Lung (tissue), 12 donors: ENCODE measurements around the gene CHAF1A. TPM values are rescaled to one million over a fixed set of nuclear protein-coding genes. Genes with fewer than 3 reads are reported as not detected.

Experiments used
- ATAC-seq: fragments of 200-7000 bp; cut with Tn5 transposase; one replicate; pipeline ENCODE4 v1.9.1; 2020; ENCODE audit warnings: moderate number of reproducible peaks; ENCODE audit not compliant: insufficient read depth, low FRiP score
- DNase-seq, 3 donors: peaks; one replicate each; pipeline ENCODE4 v3.0.0-alpha.2; 2013 to 2017
- H3K27ac ChIP-seq, 2 donors: one replicate each; pipeline ENCODE4 v1.5.1; 2013; ENCODE audit warnings: mild to moderate bottlenecking in 2 of 2, moderate library complexity in 2 of 2, control low read depth in 1 of 2, inconsistent platforms in 1 of 2, low read depth in 1 of 2, low read length in 1 of 2
- H3K27me3 ChIP-seq, 3 donors: one replicate each; pipeline ENCODE4 v1.5.1; 2013; ENCODE audit warnings: low read length in 2 of 3; ENCODE audit not compliant: control insufficient read depth in 3 of 3, insufficient read depth in 3 of 3
- H3K36me3 ChIP-seq, 4 donors: one replicate each; pipeline ENCODE4 v1.5.1; 2013; ENCODE audit warnings: low read length in 4 of 4, mild to moderate bottlenecking in 1 of 4, moderate library complexity in 1 of 4; ENCODE audit not compliant: control insufficient read depth in 4 of 4, insufficient read depth in 4 of 4
- H3K4me1 ChIP-seq, 5 donors: one replicate each; pipeline ENCODE4 v1.5.1; 2013; ENCODE audit warnings: low read length in 5 of 5, mild to moderate bottlenecking in 2 of 5, moderate library complexity in 1 of 5; ENCODE audit not compliant: control insufficient read depth in 5 of 5, insufficient read depth in 5 of 5
- H3K4me3 ChIP-seq: one replicate; pipeline ENCODE4 v1.5.1; 2013; ENCODE audit warnings: mild to moderate bottlenecking, control low read depth, moderate library complexity
- H3K9ac ChIP-seq, 2 donors: one replicate each; pipeline ENCODE4 v1.5.1; 2013; ENCODE audit warnings: low read length in 2 of 2, control low read depth in 1 of 2; ENCODE audit not compliant: insufficient read depth in 1 of 2
- H3K9me3 ChIP-seq, 4 donors: one replicate each; pipeline ENCODE4 v1.5.1; 2013; ENCODE audit warnings: low read length in 3 of 4, mild to moderate bottlenecking in 1 of 4, moderate library complexity in 1 of 4; ENCODE audit not compliant: control insufficient read depth in 4 of 4, insufficient read depth in 3 of 4
- WGBS, 2 donors: extraction: QIAGEN DNeasy Blood & Tissue Kit; methylation state at CpG; one replicate each; pipeline ENCODE4 v1.1.7; 2013; 5-methylcytosine and 5-hydroxymethylcytosine counted together
- polyA plus RNA-seq, 2 donors: library from polyadenylated mRNA; stranded (reverse); fragments of 200-250 nt; gene quantifications; one replicate each; pipeline ENCODE4 v1.2.1, GENCODE V29; 2013
- total RNA-seq, 2 donors: library from RNA; depleted of rRNA in 1 of 2; stranded (reverse); fragments of >200 nt in 1 of 2; gene quantifications; one replicate each; pipeline ENCODE4 v1.2.1, GENCODE V29; 2014 to 2021
- TF ChIP-seq, protein P1 (sequence below): IDR thresholded peaks from 2 replicates; pipeline ENCODE4 v1.5.1; 2012; ENCODE audit warnings: mild to moderate bottlenecking; ENCODE audit errors: control extremely low read depth, extremely low read depth
- donor health status: control.
- donor health status: control.
- donor health status: Bipolar disorder and iron deficiency.
- donor health status: healthy.
- donor health status: DM: yes; HTN: yes; CAD: no.

The CHAF1A gene
- total and polyA plus RNA-seq, 4 donors, result 6.8 to 16.7 (median 8.7) TPM

DNA sequence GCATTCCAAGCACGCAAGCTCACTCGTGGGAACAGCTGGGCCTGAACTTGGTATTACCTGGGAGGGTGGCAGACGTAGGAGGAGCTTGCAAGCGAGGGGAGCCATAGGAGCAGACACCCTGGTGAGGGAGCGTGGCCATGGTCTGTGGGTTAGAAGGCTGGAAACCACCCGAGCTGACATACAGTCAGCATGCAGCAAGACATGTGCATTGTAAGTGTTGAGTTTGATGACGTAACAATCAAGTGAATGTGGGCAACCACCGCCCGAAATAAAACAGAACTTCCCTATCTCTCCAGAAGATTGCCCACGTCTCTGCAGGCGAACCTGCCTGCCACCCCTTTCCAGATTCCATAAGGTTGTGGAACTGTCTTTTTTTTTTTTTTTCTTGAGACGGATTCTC, 28.3 kb downstream of the CHAF1A start:
- no peak for DNase-seq
- H3K4me3 ChIP-seq, result no peak overlapping the region
- TF ChIP-seq, protein P1, sequence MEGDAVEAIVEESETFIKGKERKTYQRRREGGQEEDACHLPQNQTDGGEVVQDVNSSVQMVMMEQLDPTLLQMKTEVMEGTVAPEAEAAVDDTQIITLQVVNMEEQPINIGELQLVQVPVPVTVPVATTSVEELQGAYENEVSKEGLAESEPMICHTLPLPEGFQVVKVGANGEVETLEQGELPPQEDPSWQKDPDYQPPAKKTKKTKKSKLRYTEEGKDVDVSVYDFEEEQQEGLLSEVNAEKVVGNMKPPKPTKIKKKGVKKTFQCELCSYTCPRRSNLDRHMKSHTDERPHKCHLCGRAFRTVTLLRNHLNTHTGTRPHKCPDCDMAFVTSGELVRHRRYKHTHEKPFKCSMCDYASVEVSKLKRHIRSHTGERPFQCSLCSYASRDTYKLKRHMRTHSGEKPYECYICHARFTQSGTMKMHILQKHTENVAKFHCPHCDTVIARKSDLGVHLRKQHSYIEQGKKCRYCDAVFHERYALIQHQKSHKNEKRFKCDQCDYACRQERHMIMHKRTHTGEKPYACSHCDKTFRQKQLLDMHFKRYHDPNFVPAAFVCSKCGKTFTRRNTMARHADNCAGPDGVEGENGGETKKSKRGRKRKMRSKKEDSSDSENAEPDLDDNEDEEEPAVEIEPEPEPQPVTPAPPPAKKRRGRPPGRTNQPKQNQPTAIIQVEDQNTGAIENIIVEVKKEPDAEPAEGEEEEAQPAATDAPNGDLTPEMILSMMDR, result no peak
- ATAC-seq, result no peak
- H3K36me3 ChIP-seq, result peaks cover 2 to 20% (median 9%) of the 10 kb centered on the region in 4 donors
- no peak overlapping the region for H3K9ac ChIP-seq
- no peaks in the 10 kb centered on the region for H3K27me3 ChIP-seq
- peaks cover 0 to 2% (median 0%) of the 10 kb centered on the region in 4 donors for H3K9me3 ChIP-seq
- WGBS, 2 donors, result 41 to 74% methylated on average over 12 of the region's 12 CpGs
- H3K4me1 ChIP-seq, result peaks cover 0 to 28% (median 13%) of the 10 kb centered on the region in 5 donors
- H3K27ac ChIP-seq, result no peak overlapping the region

DNA sequence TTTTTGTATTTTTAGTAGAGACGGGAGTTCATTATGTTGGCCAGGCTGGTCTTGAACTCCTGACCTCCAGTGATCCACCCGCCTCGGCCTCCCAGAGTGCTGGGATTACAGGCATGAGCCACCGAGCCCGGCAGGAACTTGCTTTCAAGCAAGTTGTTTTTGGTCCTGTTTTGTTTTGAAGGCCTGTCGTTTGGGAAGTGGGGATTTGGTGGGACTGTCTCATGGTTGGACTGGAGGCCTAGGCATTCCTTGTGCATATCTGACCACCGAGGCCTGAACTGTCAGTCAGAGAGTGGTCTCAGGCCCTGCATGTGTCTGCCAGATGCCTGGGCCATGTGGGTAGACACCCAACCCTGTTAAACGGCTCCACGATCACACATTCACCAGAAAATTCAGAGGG, 28.9 kb downstream of the CHAF1A start:
- Histone ChIP-seq H3K36me3 (peaks cover 2 to 22% (median 9%) of the 10 kb centered on the region in 4 donors), H3K9ac (no peak overlapping the region), H3K27ac (no peak overlapping the region), H3K9me3 (peaks cover 0 to 2% (median 0%) of the 10 kb centered on the region in 4 donors), H3K27me3 (no peaks in the 10 kb centered on the region), H3K4me3 (no peak overlapping the region), H3K4me1 (peaks cover 0 to 28% (median 13%) of the 10 kb centered on the region in 5 donors)
- TF ChIP-seq, protein P1, result no peak
- ATAC-seq, result no peak
- 71 to 78% methylated on average over 9 of the region's 9 CpGs for WGBS, 2 donors
- DNase-seq, result no peak

DNA sequence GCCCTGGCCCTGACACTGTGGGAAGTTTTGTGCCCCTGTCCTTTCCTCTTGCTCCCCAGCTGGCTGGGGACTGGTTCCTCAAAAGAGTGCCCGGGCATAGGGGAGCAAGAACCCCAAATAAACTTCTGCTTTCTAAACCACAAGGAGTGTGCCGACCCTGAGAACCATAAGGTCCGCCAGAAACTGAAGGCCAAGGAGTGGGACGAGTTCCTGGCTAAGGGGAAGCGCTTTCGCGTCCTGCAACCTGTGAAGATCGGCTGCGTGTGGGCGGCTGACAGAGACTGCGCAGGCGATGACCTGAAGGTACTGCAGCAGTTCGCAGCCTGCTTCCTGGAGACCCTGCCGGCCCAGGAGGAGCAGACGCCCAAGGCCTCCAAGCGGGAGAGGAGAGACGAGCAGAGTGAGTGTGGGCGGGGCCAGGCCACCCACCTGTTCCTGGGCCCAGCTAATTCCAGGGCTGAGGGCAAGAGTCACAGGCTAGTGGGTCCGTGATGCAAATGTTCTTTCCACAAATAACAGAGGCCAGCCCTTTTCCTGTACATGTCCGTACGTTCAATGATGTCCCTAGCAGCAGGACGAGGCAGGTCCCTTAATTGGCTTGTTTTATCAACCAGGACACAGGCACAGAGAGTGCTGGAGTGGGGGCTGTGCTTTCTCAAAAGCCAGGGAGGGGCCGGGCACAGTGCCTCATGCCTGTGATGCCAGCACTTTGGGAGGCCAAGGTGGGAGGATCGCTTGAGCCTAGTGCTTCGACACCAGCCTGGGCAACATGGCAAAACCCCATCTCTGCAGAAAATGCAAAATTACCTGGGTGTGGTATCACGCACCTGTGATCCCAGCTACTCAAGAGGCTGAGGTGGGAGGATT, 29.6 kb downstream of the CHAF1A start:
- Histone ChIP-seq H3K4me1 (peaks cover 0 to 28% (median 13%) of the 10 kb centered on the region in 5 donors), H3K9me3 (peaks cover 0 to 2% (median 0%) of the 10 kb centered on the region in 4 donors), H3K4me3 (no peak overlapping the region), H3K36me3 (peaks cover 2 to 22% (median 9%) of the 10 kb centered on the region in 4 donors), H3K27ac (peak overlapping the region in 1 of 2 donors; percentile 15), H3K9ac (no peak overlapping the region), H3K27me3 (no peaks in the 10 kb centered on the region)
- DNase-seq, result no peak
- TF ChIP-seq, protein P1, result no peak
- 48 to 77% methylated on average over 26 of the region's 26 CpGs for WGBS, 2 donors
- no peak for ATAC-seq
